ENCODE results near the gene COL19A1.

The COL19A1 gene

DNA sequence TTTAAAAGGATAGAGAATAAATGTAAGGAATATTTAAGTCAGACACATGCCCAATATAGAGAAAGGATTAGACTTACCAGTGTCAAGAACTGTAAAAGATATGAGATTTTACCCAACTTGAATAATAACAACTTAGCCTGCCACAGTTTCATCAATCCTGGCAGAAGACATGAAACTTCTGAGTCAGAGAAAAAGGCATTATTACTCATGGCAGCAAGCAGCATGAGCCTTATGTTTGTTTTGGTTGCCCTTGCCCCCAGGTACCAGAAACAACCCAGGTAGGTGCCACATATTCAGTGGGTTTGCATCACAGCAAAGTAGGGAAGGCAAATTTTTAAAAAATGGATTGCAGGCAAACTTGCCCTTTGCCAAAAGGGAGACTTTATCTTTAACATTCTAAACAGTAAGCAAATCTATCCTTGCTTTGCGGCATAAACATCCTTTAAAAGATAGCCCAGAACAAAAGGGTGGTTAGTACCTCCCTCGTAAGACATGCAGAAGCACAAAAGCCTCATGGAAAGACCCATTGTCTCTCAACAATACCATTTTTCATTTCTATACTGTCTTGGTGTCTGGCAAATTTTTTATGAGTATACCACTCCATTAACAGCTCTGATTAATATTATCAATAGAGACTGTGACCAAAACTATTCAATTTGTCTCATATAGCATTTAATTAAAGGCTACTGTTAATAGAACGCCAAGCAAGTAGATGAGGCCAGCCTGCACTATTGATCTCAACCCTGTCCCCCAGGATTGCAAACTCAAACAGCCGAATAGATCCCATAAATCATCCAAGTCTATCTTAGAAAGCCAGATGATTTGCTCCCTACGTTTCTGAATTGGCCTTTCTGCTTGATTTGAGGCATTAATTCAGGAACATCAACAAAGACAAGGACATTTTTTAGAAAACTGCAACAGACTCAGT is 185.1 kb downstream of the COL19A1 start:
- FAIRE-seq (no peak), DNase-seq (ENCODE audit: low spot score) (no peak)

DNA sequence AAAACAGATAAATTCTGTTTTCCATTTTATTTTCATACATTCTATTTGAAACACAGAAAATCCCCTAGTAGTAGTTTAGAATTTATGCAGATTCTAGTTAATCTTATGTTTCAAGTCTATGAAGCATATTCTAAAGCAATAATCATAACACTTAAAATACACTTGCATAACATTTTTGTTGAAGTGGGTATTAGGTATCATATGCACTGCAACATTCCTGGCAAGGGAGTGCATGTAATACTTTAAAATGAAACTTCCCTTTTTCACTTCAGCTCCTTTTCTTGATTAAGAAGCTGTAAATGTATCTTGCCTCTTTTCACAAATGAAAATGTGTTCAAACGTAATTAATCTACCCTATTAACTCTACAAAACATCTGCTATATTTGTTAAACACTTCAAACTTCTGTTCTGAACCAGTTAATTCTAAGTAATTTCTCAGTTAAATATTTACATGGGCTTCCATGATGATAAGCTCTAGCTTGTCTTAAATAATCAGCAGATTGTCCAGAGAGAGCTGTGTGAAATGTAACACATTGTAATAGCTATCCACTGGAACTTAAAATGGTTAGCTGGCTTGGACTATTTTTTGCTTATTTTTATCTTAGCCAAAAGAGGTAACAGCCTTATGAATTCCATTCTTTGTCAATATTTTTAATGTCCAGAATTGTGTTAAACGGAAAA is 192.8 kb downstream of the COL19A1 start:
- DNase-seq (ENCODE audit: low spot score) = no peak
- no peak for FAIRE-seq

DNA sequence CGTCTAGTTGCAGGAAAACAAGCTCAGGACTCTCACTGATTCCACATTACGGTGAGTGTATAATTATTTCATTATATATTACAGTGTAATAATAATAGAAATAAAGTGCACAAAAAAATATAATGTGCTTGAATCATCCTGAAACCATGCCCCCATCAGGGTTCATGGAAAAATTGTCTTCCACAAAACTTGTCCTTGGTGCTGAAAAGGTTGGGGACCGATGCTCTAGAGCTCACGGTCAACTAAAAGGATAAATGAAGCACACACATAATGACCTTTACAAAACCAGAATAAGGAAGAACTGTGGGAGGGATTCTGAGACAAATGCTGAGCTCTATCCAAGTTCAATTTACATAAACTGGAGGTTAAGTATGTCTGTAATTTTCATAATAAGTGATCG is 194.3 kb downstream of the COL19A1 start:
- FAIRE-seq (no peak), DNase-seq (ENCODE audit: low spot score) (no peak)

DNA sequence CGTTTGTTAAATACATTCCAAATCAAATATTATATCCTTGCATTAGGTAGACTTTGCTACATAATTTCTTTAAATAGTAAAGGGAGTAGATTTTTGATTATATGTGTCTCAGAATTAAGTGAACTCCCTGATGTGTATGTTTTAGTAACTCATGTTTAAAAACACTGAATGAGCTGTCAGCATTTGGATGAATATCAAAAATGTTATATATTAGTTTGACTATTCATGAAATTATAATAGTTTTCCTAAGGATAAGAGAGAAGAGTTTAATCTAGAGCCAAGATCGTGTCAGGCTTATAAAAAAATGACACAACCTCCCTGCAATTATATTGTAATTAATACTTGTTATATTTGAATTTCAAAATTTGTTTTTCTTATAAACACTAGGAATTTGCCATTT is 195.2 kb downstream of the COL19A1 start:
- FAIRE-seq = no peak
- no peak for DNase-seq (ENCODE audit: low spot score)

DNA sequence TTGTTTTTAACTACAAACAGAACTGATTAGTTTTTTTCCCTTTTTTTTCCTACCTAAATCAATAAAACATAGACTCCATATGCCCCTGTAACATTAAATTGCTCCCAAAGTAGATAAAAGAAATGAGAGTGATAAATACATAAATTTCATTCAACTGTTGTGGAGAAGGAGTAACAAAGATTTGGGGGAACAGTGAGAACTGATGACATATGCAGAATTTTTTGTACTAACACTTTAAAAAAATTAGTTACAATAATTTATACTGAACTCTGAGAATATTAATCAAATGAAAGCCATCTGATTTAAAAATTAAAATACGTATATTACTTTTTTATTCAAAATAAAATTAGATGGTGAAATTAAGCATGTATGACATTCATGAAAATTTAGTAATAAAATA is 195.7 kb downstream of the COL19A1 start:
- DNase-seq (ENCODE audit: low spot score) (no peak), FAIRE-seq (no peak)

DNA sequence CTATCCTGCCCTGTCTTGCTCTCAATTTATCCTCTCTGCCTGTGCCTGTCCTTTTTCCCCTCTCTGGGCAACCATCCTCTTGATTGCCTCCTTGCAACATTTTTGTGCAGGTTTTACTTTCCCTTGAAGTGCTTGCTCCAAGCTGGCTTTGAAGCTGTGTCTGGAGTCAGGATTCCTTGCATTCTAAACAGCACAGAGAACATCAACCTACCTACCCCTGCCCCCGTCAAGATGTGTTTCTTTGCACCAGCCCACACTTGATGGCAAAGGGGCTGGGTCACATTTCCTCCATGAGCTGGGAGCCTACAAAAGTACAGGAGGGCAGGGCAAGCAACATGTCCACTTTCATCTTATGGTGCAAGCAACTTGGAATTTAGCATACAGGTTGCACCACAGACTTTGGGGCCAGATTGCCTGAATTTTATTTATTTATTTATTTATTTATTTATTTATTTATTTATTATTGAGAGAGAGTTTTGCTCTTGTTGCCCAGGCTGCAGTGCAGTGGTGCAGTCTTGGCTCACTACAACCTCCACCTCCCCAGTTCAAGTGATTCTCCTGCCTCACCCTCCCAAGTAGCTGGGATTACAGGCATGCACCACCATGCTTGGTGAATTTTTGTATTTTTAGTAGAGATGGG is 206.3 kb downstream of the COL19A1 start:
- no peak for FAIRE-seq
- no peak for DNase-seq (ENCODE audit: low spot score)

DNA sequence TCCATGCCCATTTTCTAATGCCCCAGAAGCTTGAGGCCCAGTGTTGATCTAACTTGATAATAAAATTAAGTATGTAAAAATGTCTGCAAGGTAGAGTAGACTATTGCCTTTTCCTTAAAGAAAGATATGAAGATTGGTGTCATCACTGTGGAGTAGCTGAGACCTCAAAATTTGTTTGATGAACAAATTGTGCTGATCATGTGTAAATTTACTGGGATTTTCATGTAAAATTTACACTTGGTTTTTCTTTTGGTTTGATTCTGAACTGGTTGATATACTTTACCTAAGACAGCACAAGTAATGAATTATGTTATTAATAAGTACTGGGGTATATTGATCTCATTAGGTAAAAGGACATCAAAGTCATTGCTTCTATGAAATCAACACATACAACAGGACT is 207.3 kb downstream of the COL19A1 start:
- DNase-seq (ENCODE audit: low spot score) (no peak), FAIRE-seq (no peak)

DNA sequence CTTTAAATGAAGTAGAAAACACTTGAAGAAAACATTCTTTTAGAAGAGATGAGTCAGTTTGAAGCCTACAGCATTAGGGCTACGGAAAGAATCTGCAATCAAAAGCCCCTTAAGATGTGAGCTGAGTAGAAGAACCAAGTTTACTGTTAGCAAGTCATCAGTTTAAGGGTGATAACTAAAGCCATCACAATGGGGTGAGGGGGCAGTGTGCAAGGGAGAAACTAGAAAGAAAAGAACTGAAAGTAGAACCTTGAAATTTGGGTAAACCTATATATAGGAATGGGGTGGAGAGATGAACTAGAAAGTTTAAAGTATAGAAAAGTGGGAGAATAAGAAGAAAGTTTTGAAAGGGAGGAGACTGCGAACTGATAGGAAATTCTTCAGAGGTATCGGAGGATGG is 212.9 kb downstream of the COL19A1 start:
- no peak for DNase-seq (ENCODE audit: low spot score)
- no peak for FAIRE-seq

DNA sequence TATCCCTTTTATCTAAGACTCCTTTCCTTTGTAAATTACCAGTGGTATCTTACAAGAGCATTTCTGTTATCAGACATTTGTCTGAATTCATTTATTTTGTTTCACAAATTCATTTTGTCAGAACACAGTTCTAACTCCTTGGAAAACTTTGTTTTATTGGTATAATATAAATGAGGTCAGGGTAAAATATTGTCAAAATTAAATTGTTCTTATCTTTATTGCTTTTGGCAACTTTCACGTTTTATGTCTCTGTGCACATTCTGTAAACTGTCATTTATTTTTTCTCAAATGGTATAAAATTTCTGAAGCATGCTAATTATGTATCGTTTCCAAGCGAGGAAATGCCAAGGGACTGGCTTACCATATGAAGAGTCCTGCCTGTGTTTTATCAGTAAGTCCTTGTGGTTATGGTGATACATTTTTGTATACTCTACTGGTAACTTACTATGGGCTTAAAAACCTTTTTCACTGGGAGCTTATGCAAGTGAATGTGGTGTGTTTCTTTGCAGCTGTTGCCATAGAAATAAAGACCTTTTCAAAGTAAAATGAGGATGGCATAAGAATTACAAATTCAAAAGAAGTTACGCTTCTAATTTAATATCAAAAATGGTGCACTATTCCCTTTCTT is 214.2 kb downstream of the COL19A1 start:
- FAIRE-seq (no peak), DNase-seq (ENCODE audit: low spot score) (no peak)

DNA sequence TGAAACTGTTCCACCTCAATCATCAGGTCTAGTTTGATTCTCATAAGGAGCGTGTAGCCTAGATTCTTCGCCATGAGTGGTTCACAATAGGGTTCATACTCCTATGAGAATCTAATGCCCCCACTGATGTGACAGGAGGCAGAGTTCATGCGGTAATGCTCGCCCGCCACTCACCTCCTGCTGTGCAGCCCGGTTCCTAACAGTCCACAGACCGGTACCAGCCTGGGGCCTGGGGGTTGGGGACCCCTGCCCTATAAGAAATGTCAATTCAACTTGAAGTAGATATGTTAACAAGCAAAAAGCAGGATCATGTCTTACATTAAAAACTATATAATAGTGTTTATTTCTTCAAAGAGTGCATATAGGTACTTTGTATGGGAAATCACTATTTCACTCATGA is 216.5 kb downstream of the COL19A1 start:
- DNase-seq (ENCODE audit: low spot score) = no peak
- no peak for FAIRE-seq

DNA sequence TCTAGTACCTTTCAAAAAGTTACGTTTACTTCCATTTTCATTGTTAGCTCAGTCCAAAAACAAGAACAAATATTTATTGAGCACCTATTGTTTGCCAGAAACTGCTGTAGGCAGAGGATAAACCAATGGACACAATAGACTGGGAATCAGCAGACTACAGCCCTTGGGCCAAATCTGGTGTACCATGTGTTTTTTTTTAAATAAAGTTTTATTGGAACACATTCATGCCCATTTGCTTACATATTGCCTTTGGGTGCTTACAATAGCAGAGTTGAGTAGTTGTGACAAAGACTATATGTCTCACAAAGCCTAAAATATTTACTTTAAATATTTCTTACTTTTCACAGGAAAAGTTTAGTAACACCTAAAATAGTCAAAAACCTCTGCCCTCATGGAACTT is 220.4 kb downstream of the COL19A1 start:
- FAIRE-seq (no peak), DNase-seq (ENCODE audit: low spot score) (no peak)

DNA sequence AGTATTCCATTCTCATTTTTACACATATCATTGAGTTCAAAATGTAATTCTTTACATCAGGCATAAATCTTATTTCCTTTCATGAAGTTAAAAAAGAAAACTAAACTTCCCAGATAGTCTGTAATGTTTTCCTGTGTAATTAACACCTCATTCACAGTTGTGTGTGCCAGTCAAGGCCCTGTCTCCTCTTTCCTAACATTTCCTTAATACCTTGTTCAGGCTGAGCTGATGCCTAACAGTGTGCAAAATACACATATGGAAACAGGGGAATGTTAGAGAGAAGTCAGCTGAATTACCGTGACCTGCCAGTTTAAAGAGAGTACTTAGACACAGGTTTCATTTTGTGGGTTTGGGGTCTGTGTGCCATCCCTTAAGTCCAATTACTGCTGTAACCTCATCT is 227.8 kb downstream of the COL19A1 start:
- FAIRE-seq = no peak
- DNase-seq (ENCODE audit: low spot score) = no peak

DNA sequence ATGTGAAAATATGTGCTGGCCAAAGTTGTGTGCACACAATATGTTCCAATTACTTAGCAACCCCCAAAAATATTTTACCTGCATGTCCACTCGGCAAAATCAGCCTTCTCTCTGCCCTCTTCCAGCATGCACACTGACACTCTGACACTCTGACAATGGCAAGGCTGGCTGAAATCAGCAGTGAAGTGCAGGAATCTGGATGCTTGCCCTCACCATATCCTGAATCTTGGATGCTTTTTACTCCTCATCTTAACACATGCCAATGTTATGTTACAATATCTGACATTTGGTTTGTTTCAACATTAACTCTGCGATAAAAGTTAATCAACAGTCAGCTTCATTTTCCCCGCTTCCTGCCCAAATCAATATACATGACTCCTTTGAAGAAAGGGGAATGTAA is 233.4 kb downstream of the COL19A1 start:
- FAIRE-seq (no peak), DNase-seq (ENCODE audit: low spot score) (no peak)

DNA sequence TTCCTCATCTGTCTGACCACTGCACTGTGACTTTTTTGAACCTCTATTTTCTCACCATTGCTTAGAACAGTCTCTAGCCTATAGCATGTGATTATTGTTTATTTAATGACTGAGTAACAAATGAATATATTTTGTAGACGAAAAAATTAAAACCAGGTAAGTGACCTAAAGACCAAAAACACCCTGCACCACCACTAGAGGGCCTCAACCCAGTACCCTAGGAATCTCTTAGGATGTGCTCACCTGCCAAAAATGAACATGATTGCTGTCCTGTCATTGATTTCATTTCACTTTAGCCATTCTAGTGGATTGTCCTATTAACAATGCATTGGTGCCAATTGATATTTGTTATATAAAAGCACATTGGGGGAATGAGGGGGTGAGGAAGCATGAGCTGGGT is 237.4 kb downstream of the COL19A1 start:
- FAIRE-seq = no peak
- DNase-seq (ENCODE audit: low spot score) = no peak

DNA sequence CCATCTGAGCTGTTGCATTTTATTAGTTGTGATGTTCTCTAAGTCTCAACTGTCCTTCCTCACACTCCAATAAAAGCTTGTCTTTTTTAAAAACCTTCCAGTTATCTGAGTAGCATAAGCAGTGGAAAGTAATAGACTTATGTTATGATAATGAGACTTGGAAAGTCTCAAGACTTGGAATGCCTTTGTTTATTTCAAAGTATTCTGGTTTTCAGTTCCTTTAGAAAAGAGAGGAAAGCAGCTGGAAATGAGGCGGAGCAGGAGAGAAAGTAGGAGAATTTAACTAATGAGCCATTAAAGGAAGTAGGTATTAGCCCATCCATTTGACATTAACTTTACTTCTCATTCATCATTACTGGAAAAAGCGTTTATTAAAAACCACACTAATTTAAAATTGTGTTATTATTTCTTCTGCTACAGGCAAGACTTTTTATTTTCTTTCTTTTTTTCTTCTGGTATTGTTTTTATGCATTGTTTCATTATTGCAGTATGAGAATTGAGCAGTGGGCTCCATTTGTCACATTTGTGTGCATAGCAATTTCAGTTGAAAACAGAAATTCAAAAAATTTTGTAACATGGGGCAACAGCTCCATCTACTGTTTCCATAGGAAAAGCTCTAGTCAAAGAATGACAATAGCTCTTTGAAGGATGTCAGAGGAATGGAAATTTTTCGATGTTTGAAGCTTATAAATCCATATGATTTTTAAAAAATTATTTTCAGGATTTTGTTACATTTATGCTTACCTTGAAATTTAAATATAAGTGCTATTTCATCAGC is 241.7 kb downstream of the COL19A1 start:
- DNase-seq (ENCODE audit: low spot score) (peak; percentile 19), FAIRE-seq (peak; percentile 72)

DNA sequence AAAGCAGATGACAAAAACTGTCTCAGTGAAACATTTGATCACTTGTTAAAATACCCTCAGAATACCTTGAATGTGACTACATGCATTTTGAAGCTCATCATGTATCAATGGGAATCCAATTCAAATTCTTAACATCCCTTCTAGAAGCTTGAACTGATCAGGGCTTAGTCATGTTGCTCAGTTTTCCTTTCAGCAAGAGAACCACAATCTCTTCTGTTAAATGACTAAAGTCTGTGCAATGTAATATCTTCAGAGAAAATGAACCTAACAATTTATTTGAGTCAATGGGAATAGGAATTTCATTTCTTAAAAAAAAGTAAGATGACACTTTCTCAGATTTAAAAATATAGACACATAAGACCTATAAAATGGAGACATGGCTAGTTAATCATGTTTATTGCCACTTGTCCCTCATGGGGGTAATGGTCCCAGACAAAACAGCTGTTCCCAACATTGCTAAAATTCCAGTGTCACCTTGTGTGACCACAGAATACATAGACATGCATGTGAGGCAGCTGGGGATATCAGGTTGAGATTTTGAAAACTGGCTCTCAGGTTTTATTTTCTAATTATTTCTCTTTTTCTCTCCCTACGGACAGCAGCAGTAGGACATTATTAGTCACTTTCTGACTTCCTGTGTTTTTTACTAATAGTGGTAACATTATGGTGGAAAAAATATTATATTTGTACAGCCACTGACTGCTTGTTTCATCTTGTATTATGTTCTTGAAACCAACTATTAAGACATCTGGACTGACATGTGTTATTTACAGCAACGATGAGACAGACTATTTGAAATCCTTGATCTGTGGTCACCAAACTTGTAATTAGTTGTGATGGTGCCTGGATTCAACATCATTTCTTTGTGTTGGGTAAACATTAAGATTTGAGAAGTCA is 244.0 kb downstream of the COL19A1 start:
- DNase-seq (ENCODE audit: low spot score) (no peak), FAIRE-seq (no peak)

DNA sequence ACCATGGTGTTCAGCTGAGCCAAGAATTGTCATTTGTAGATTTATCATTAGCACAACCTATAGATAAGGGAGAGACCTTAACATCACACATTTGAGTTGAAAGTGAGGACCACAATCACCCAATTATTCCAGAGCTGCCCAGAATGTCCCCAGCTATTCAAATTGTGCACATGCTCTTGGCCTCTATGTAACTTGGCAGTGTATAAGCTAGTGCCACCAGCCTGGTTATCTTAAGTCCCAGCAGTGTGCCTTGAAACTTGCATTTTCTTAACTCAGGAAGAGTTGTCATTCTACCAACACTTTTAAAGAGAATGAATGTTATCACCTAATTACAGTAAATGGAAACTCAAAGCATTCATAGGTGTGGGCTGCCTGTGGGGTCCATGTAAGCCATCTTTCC is 245.4 kb downstream of the COL19A1 start:
- no peak for DNase-seq (ENCODE audit: low spot score)
- FAIRE-seq = no peak

DNA sequence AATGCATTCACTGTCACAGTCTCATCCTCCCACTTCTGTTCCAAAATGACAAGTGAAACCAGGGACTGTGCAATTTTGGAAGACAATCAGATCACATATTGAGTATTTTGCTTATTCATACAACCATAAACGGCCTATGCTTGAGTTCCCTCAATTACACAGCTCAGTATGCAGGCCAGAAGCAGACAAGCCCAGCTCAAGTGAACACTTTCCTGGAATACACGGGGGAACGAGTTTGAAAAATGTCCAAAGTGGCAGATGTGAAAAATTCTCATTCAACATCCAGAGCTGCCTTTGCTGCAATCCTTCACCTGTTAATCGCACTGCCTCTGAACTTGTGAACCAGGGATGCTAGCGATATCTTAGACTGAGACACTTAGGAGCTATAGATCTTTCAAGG is 246.4 kb downstream of the COL19A1 start:
- DNase-seq (ENCODE audit: low spot score) (no peak), FAIRE-seq (no peak)

DNA sequence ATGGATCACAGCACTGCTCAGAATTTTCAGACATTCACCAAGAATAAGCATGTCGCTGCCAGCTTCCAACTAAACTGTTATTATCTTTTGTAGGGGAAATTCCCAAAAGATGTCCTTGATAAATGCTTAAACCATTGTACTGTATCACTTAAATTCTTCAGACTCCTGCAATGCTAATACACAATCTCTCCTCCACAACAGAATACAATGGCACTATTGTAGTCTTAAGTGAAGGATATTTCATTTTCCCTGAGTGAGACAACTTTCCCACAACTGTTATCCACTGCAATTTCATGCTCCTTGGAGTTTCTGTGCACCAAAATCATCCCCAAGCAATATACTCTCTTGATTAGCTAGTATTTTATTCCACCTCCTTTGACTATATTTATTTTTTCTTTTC is 246.8 kb downstream of the COL19A1 start:
- FAIRE-seq (no peak), DNase-seq (ENCODE audit: low spot score) (no peak)

DNA sequence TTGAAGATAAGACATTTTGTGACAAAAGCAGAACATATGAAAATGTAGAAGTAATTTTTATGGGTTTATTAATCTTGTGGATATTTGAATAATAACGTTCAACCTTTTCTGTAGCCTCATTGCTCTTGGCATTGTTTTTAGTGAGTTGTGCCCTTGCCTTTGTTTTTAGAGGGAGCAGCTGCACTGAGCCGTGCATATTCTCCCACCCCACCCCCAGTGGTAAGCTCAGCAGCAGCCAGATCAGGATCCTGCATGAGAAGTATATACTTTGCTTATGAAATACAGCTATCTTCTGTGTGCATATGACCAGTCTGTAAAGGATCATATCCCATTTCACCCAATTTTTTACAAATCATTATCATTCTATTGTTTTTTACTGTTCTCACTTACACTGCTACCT is 252.3 kb downstream of the COL19A1 start:
- DNase-seq (ENCODE audit: low spot score) (no peak), FAIRE-seq (no peak)

Measured in RCC 7860 (cell line).